ENCODE data around the gene EHD1. TPM values are rescaled to one million over a fixed set of nuclear protein-coding genes. Genes with fewer than 3 reads are reported as not detected.

Gene EHD1
- polyA plus RNA-seq, 1 donor (not counting 4 experiments of a cell fraction or from before 2014, with no cell fraction given), result 73.9 TPM

- Histone ChIP-seq H3K4me1 (ENCODE audit: control insufficient read depth, extremely low read depth, insufficient read depth, low read length) (peaks cover 9% of the 10 kb centered on the region), H3K27me3 (ENCODE audit: control insufficient read depth, extremely low read depth, insufficient read depth, low read length) (no peaks in the 10 kb centered on the region), H3K79me2 (ENCODE audit: control insufficient read depth, insufficient read depth, low read length) (peaks cover 6% of the 10 kb centered on the region), H2AFZ (ENCODE audit: control insufficient read depth, low read length) (no peak overlapping the region), H3K9me1 (ENCODE audit: control insufficient read depth, extremely low read depth, insufficient read depth, low read length) (no peaks in the 10 kb centered on the region), H3K4me2 (ENCODE audit: control insufficient read depth, extremely low read depth, insufficient read depth, low read depth, low read length) (no peak overlapping the region), H3K9ac (ENCODE audit: control insufficient read depth, extremely low read depth, insufficient read depth, low read length) (no peak overlapping the region), H3K36me3 (ENCODE audit: control insufficient read depth in 2 of 2, extremely low read depth in 1 of 2, insufficient read depth in 2 of 2, low read length in 2 of 2) (no peaks in the 10 kb centered on the region), H3K27ac (ENCODE audit: control insufficient read depth, insufficient read depth, low read length) (no peak overlapping the region), H3K4me3 (ENCODE audit: control insufficient read depth in 2 of 3, extremely low read depth in 1 of 3, insufficient read depth in 2 of 3, low read depth in 1 of 3, low read length in 3 of 3) (no peak overlapping the region), H4K20me1 (ENCODE audit: control insufficient read depth, extremely low read depth, insufficient read depth, low read length) (no peaks in the 10 kb centered on the region), H3K9me3 (ENCODE audit: control insufficient read depth, low read depth, low read length) (no peaks in the 10 kb centered on the region)
- dilution Hi-C loops (cut with MboI; ENCODE audit: extremely low pct_ligation_motif_present, low sequenced_read_pairs), result no loop called here
- DNase-seq (ENCODE audit: low read depth, low spot score) (no peak), FAIRE-seq (no peak)
- TF ChIP-seq EZH2 (IDR thresholded peaks at IDR 0.05; ENCODE audit: low read length) (no peak), CTCF (optimal IDR thresholded peaks at IDR 0.05 in 1 of 3, IDR thresholded peaks at IDR 0.05 in 1 of 3, conservative IDR thresholded peaks at IDR 0.05 in 1 of 3; ENCODE audit: extremely low read depth in 1 of 3, insufficient read depth in 2 of 3, low read length in 3 of 3) (no peak)
These were observed 43.0 kb upstream of the EHD1 start for GRCh38 chr11:64921384-64921783.

- Histone ChIP-seq H3K9ac (ENCODE audit: control insufficient read depth, extremely low read depth, insufficient read depth, low read length) (no peak overlapping the region), H3K9me3 (ENCODE audit: control insufficient read depth, low read depth, low read length) (no peaks in the 10 kb centered on the region), H2AFZ (ENCODE audit: control insufficient read depth, low read length) (no peak overlapping the region), H3K9me1 (ENCODE audit: control insufficient read depth, extremely low read depth, insufficient read depth, low read length) (no peaks in the 10 kb centered on the region), H3K4me2 (ENCODE audit: control insufficient read depth, extremely low read depth, insufficient read depth, low read depth, low read length) (no peak overlapping the region), H3K27ac (ENCODE audit: control insufficient read depth, insufficient read depth, low read length) (no peak overlapping the region), H3K4me1 (ENCODE audit: control insufficient read depth, extremely low read depth, insufficient read depth, low read length) (peaks cover 17% of the 10 kb centered on the region), H3K36me3 (ENCODE audit: control insufficient read depth in 2 of 2, extremely low read depth in 1 of 2, insufficient read depth in 2 of 2, low read length in 2 of 2) (no peaks in the 10 kb centered on the region), H3K4me3 (ENCODE audit: control insufficient read depth in 2 of 3, extremely low read depth in 1 of 3, insufficient read depth in 2 of 3, low read depth in 1 of 3, low read length in 3 of 3) (no peak overlapping the region), H3K79me2 (ENCODE audit: control insufficient read depth, insufficient read depth, low read length) (peaks cover 14% of the 10 kb centered on the region), H3K27me3 (ENCODE audit: control insufficient read depth, extremely low read depth, insufficient read depth, low read length) (no peaks in the 10 kb centered on the region), H4K20me1 (ENCODE audit: control insufficient read depth, extremely low read depth, insufficient read depth, low read length) (no peaks in the 10 kb centered on the region)
- DNase-seq (ENCODE audit: low read depth, low spot score) (no peak), FAIRE-seq (no peak)
- TF ChIP-seq EZH2 (IDR thresholded peaks at IDR 0.05; ENCODE audit: low read length) (no peak), CTCF (optimal IDR thresholded peaks at IDR 0.05 in 1 of 3, IDR thresholded peaks at IDR 0.05 in 1 of 3, conservative IDR thresholded peaks at IDR 0.05 in 1 of 3; ENCODE audit: extremely low read depth in 1 of 3, insufficient read depth in 2 of 3, low read length in 3 of 3) (no peak)
- dilution Hi-C loops (cut with MboI; ENCODE audit: extremely low pct_ligation_motif_present, low sequenced_read_pairs), result no loop called here
These were observed 41.7 kb upstream of the EHD1 start for GRCh38 chr11:64920124-64920523.
